Upper lobe of left lung (tissue), 4 donors: ENCODE measurements around the gene PLA2G4A.
"Not testable (repeated sequence)": the region's sequence is repeated elsewhere in the genome, so short reads cannot be mapped to it uniquely, and the experiment has no call there.

Experiments
- EP300 ChIP-seq, 4 donors: sonication (generic); formaldehyde crosslinking; IDR thresholded peaks; one replicate each; pipeline ENCODE4 v1.5.1; 2017; ENCODE audit warnings: antibody characterized with exemption in 4 of 4, control low read depth in 2 of 4
- POLR2A ChIP-seq, 4 donors: fragments of 450-650 bp; IDR thresholded peaks; one replicate each; pipeline ENCODE4 v1.5.1; 2016 to 2017; ENCODE audit warnings: antibody characterized with exemption in 4 of 4, mild to moderate bottlenecking in 2 of 4
- POLR2AphosphoS5 ChIP-seq, 2 donors: sonication (generic); formaldehyde crosslinking; IDR thresholded peaks; one replicate each; pipeline ENCODE4 v1.5.1; 2017; ENCODE audit warnings: antibody characterized with exemption in 2 of 2
- TF ChIP-seq, protein P1 (sequence below), 6 experiments: fragments of 450-650 bp in 4 of 6; fragments of 200-600 bp in 2 of 6; sonication (generic) in 2 of 6; IDR thresholded peaks; one replicate each; pipeline ENCODE4 v1.5.1; 2016 to 2019; ENCODE audit warnings: antibody characterized with exemption in 6 of 6

- TF ChIP-seq EP300, POLR2A, POLR2AphosphoS5 (IDR thresholded peaks at IDR 0.05): not testable (repeated sequence)
- TF ChIP-seq, protein P1, sequence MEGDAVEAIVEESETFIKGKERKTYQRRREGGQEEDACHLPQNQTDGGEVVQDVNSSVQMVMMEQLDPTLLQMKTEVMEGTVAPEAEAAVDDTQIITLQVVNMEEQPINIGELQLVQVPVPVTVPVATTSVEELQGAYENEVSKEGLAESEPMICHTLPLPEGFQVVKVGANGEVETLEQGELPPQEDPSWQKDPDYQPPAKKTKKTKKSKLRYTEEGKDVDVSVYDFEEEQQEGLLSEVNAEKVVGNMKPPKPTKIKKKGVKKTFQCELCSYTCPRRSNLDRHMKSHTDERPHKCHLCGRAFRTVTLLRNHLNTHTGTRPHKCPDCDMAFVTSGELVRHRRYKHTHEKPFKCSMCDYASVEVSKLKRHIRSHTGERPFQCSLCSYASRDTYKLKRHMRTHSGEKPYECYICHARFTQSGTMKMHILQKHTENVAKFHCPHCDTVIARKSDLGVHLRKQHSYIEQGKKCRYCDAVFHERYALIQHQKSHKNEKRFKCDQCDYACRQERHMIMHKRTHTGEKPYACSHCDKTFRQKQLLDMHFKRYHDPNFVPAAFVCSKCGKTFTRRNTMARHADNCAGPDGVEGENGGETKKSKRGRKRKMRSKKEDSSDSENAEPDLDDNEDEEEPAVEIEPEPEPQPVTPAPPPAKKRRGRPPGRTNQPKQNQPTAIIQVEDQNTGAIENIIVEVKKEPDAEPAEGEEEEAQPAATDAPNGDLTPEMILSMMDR (IDR thresholded peaks at IDR 0.05), result not testable (repeated sequence)
Measured at GRCh38 chr1:186922814-186923213, 94.1 kb downstream of the PLA2G4A start.
